WTC11 (cell line): Measurements from ENCODE around the gene SLC7A8. TPM values are rescaled to one million over a fixed set of nuclear protein-coding genes. Genes with fewer than 3 reads are reported as not detected.

Experiments used
- ATAC-seq: fragments of 200-7000 bp; cut with Tn5 transposase; 2 replicates; pipeline ENCODE4 v1.10.0; 2021; ENCODE audit warnings: mild to moderate bottlenecking, moderate library complexity
- CTCF ChIA-PET: fragments of 300-600 bp; sonication (Branson Sonifier 250); formaldehyde crosslinking; loops from one replicate; lab custom pipeline; 2021; ENCODE audit warnings: antibody characterized with exemption; lab: Charles Lee
- POLR2A ChIA-PET: fragments of 350-600 bp; sonication (Branson Sonifier 250); formaldehyde crosslinking; loops from one replicate; lab custom pipeline; 2021; ENCODE audit warnings: antibody characterized with exemption; lab: Charles Lee
- DNase-seq: peaks from one replicate; pipeline ENCODE4 v3.0.0; 2021; ENCODE audit warnings: low spot score
- H3K27ac Mint-ChIP-seq: 2 replicates; pipeline ENCODE4 v1.8.0; 2021; ENCODE audit warnings: mixed read lengths
- H3K27me3 Mint-ChIP-seq: 2 replicates; pipeline ENCODE4 v1.8.0; 2021; ENCODE audit warnings: low read depth, mild to moderate bottlenecking, moderate library complexity, mixed read lengths
- H3K36me3 Mint-ChIP-seq: 2 replicates; pipeline ENCODE4 v1.8.0; 2021; ENCODE audit warnings: mixed read lengths
- H3K4me1 Mint-ChIP-seq: 2 replicates; pipeline ENCODE4 v1.8.0; 2022; ENCODE audit warnings: mixed read lengths
- H3K4me3 Mint-ChIP-seq: 2 replicates; pipeline ENCODE4 v1.8.0; 2021; ENCODE audit warnings: mild to moderate bottlenecking, moderate library complexity, mixed read lengths
- H3K9me3 Mint-ChIP-seq: 2 replicates; pipeline ENCODE4 v1.8.0; 2021; ENCODE audit warnings: mixed read lengths
- CREB1 ChIP-seq: sonication (generic); formaldehyde crosslinking; IDR thresholded peaks from 2 replicates; pipeline ENCODE4 v1.8.0; 2023; ENCODE audit warnings: mild to moderate bottlenecking, missing genetic modification reagents
- CREM ChIP-seq: sonication (generic); formaldehyde crosslinking; IDR thresholded peaks from 2 replicates; pipeline ENCODE4 v1.8.1; 2022; ENCODE audit warnings: mild to moderate bottlenecking, missing genetic modification reagents, moderate library complexity
- FOXK1 ChIP-seq: sonication (generic); formaldehyde crosslinking; IDR thresholded peaks from 2 replicates; pipeline ENCODE4 v1.8.0; 2022; ENCODE audit warnings: mild to moderate bottlenecking, moderate library complexity, missing genetic modification reagents
- NFYB ChIP-seq: sonication (generic); formaldehyde crosslinking; conservative IDR thresholded peaks from 2 replicates; pipeline ENCODE4 v1.8.0; 2022; ENCODE audit warnings: low read depth, missing genetic modification reagents
- NR1H2 ChIP-seq: sonication (generic); formaldehyde crosslinking; IDR thresholded peaks from 2 replicates; pipeline ENCODE4 v1.9.0; 2021; ENCODE audit warnings: mild to moderate bottlenecking, moderate library complexity, missing genetic modification reagents
- RELA ChIP-seq: sonication (generic); formaldehyde crosslinking; IDR thresholded peaks from 2 replicates; pipeline ENCODE4 v1.8.1; 2022; ENCODE audit warnings: missing genetic modification reagents, mild to moderate bottlenecking, borderline replicate concordance
- TP53 ChIP-seq: sonication (generic); formaldehyde crosslinking; IDR thresholded peaks from 2 replicates; pipeline ENCODE4 v1.8.1; 2023; ENCODE audit warnings: mild to moderate bottlenecking, missing genetic modification reagents
- ZBTB21 ChIP-seq: sonication (generic); formaldehyde crosslinking; IDR thresholded peaks from 2 replicates; pipeline ENCODE4 v1.8.1; 2023; ENCODE audit warnings: mild to moderate bottlenecking, missing genetic modification reagents, borderline replicate concordance
- ZNF416 ChIP-seq: fragments of 250-450 bp; sonication (Bioruptor Pico); IDR thresholded peaks from 2 replicates; pipeline ENCODE4 v1.9.0; 2021; ENCODE audit warnings: mild to moderate bottlenecking, inconsistent platforms
- ZNF423 ChIP-seq: fragments of 250-450 bp; sonication (Bioruptor Pico); IDR thresholded peaks from 2 replicates; pipeline ENCODE4 v2.1.2; 2022; ENCODE audit warnings: mild to moderate bottlenecking, moderate library complexity
- total RNA-seq: library from RNA; stranded (reverse); gene quantifications from 3 replicates; pipeline ENCODE4 v1.2.3, GENCODE V29; 2021
- TF ChIP-seq, protein P1 (sequence below): fragments of 250-450 bp; sonication (Bioruptor Pico); IDR thresholded peaks from 2 replicates; pipeline ENCODE4 v1.9.0; 2021; ENCODE audit warnings: mild to moderate bottlenecking, borderline replicate concordance
- TF ChIP-seq, protein P2 (sequence below): fragments of 250-450 bp; sonication (Bioruptor Pico); IDR thresholded peaks from 2 replicates; pipeline ENCODE4 v1.9.0; 2021; ENCODE audit warnings: mild to moderate bottlenecking
- TF ChIP-seq, protein P3 (sequence below): fragments of 250-450 bp; sonication (Bioruptor Pico); conservative IDR thresholded peaks from 2 replicates; pipeline ENCODE4 v1.9.0; 2021; ENCODE audit warnings: mild to moderate bottlenecking
- TF ChIP-seq, protein P4 (sequence below): sonication (generic); formaldehyde crosslinking; IDR thresholded peaks from 2 replicates; pipeline ENCODE4 v1.8.1; 2023; ENCODE audit warnings: mild to moderate bottlenecking, missing genetic modification reagents, moderate library complexity
- TF ChIP-seq, protein P5 (sequence below): sonication (generic); formaldehyde crosslinking; IDR thresholded peaks from 2 replicates; pipeline ENCODE4 v1.8.1; 2022; ENCODE audit warnings: low read depth, mild to moderate bottlenecking, moderate library complexity, missing genetic modification reagents, borderline replicate concordance
- TF ChIP-seq, protein P6 (sequence below): sonication (generic); formaldehyde crosslinking; IDR thresholded peaks from 2 replicates; pipeline ENCODE4 v1.8.1; 2023; ENCODE audit warnings: mild to moderate bottlenecking, missing genetic modification reagents
- TF ChIP-seq, protein P7 (sequence below): sonication (generic); formaldehyde crosslinking; IDR thresholded peaks from 2 replicates; pipeline ENCODE4 v1.8.0; 2022; ENCODE audit warnings: mild to moderate bottlenecking, missing genetic modification reagents

SLC7A8 gene
- total RNA-seq, 1 experiment from 2014 or later, result 207 TPM

DNA sequence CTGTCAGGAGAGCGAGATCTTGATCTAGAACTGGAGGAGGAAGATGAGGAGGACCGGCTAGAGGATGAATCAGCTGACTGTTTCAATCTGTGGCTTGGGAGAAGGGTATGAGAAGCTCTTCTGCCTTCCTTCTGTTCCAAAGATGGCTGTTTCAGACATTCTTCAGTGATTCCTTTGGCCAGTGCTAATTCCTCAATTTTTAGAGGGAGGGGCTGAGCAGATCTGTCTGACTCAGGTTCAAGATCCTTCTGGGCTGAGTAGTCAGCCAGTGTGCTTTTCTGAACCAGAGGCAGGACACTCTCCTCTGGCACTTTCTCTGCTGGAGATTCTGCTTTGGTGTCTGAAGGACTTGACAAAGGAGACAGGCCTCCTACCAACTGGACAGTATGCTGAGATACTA lies 103.7 kb downstream of the SLC7A8 start (continued):
- TF ChIP-seq, protein P1, sequence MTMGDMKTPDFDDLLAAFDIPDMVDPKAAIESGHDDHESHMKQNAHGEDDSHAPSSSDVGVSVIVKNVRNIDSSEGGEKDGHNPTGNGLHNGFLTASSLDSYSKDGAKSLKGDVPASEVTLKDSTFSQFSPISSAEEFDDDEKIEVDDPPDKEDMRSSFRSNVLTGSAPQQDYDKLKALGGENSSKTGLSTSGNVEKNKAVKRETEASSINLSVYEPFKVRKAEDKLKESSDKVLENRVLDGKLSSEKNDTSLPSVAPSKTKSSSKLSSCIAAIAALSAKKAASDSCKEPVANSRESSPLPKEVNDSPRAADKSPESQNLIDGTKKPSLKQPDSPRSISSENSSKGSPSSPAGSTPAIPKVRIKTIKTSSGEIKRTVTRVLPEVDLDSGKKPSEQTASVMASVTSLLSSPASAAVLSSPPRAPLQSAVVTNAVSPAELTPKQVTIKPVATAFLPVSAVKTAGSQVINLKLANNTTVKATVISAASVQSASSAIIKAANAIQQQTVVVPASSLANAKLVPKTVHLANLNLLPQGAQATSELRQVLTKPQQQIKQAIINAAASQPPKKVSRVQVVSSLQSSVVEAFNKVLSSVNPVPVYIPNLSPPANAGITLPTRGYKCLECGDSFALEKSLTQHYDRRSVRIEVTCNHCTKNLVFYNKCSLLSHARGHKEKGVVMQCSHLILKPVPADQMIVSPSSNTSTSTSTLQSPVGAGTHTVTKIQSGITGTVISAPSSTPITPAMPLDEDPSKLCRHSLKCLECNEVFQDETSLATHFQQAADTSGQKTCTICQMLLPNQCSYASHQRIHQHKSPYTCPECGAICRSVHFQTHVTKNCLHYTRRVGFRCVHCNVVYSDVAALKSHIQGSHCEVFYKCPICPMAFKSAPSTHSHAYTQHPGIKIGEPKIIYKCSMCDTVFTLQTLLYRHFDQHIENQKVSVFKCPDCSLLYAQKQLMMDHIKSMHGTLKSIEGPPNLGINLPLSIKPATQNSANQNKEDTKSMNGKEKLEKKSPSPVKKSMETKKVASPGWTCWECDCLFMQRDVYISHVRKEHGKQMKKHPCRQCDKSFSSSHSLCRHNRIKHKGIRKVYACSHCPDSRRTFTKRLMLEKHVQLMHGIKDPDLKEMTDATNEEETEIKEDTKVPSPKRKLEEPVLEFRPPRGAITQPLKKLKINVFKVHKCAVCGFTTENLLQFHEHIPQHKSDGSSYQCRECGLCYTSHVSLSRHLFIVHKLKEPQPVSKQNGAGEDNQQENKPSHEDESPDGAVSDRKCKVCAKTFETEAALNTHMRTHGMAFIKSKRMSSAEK (CRISPR knock-in tag), result no peak
- no peak for TF ChIP-seq FOXK1 (CRISPR knock-in tag)

DNA sequence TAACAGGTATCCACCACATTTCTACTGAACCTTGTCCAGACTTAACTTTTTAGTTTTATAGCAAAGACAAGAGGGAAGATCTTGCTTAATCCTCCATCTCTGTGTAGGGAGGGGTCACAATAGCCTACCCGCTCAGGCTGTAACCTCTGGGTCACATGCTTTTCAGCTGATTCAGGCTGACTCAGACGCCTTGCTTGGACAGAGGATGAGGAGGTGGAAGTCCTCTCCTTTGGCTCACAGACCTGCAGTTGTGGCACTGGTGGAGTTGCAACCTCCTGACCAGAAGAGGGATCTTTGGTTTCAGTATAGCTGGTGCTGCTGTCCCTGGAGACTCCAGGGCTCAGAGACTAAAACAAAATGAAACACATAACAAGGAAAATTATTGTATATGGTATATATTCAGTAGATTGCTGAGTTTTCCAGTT lies 104.8 kb downstream of the SLC7A8 start:
- Mint-ChIP-seq H3K4me1 (no peaks in the 10 kb centered on the region), H3K27ac (no peak overlapping the region), H3K9me3 (no peaks in the 10 kb centered on the region), H3K4me3 (no peak overlapping the region), H3K27me3 (no peaks in the 10 kb centered on the region), H3K36me3 (peaks cover 83% of the 10 kb centered on the region)
- DNase-seq (no peak), ATAC-seq (no peak)
- ChIA-PET CTCF (interaction anchor here (2.9 kb wide), 1 partner anchor 10 kb away, joined by 52 read pairs; no protein-coding TSS in a partner anchor), POLR2A (interaction anchor here (0.5 to 2.1 kb wide), 2 partner anchors 16 to 169 kb away, joined by 3 to 7 read pairs; partner anchors contain the start of genes ACIN1 and C14orf119)
- TF ChIP-seq CREM (CRISPR knock-in tag) (no peak), ZNF416 (CRISPR knock-in tag) (no peak), CREB1 (CRISPR knock-in tag) (no peak), ZBTB21 (CRISPR knock-in tag) (no peak), NFYB (no peak), TP53 (CRISPR knock-in tag) (no peak), RELA (CRISPR knock-in tag) (no peak), ZNF423 (CRISPR knock-in tag) (no peak), NR1H2 (CRISPR knock-in tag) (no peak)
- TF ChIP-seq, protein P2, sequence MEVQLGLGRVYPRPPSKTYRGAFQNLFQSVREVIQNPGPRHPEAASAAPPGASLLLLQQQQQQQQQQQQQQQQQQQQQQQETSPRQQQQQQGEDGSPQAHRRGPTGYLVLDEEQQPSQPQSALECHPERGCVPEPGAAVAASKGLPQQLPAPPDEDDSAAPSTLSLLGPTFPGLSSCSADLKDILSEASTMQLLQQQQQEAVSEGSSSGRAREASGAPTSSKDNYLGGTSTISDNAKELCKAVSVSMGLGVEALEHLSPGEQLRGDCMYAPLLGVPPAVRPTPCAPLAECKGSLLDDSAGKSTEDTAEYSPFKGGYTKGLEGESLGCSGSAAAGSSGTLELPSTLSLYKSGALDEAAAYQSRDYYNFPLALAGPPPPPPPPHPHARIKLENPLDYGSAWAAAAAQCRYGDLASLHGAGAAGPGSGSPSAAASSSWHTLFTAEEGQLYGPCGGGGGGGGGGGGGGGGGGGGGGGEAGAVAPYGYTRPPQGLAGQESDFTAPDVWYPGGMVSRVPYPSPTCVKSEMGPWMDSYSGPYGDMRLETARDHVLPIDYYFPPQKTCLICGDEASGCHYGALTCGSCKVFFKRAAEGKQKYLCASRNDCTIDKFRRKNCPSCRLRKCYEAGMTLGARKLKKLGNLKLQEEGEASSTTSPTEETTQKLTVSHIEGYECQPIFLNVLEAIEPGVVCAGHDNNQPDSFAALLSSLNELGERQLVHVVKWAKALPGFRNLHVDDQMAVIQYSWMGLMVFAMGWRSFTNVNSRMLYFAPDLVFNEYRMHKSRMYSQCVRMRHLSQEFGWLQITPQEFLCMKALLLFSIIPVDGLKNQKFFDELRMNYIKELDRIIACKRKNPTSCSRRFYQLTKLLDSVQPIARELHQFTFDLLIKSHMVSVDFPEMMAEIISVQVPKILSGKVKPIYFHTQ (CRISPR knock-in tag), result no peak
- TF ChIP-seq, protein P3, sequence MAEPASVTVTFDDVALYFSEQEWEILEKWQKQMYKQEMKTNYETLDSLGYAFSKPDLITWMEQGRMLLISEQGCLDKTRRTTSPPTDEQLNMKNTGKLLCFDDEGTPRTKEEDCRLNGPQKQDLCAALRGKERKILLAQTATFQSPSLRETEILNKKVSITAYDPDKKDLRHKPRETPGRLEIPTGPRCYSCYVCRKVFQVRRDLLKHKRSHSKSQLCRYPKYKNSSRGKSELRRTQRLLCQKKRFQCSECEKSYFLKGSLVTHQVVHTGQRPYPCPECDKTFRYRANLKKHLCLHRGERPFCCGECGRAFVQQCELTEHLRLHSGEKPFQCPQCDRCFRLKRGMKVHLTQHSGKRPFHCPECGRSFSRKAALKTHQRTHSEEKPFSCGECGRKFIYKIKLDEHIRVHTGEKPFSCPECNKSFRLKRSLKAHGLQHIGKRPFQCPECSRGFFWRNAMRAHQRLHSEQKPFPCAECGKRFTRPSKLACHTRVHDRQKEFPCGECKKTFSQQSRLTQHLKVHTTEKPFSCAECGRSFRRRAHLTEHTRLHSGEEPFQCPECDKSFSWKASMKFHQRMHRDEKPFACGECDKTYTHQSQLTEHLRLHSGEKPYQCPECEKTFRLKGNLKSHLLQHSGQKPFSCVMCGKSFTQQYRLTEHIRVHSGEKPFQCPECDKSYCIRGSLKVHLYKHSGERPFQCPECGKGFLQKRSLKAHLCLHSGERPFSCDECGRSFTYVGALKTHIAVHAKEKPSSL, result no peak
- TF ChIP-seq, protein P4, sequence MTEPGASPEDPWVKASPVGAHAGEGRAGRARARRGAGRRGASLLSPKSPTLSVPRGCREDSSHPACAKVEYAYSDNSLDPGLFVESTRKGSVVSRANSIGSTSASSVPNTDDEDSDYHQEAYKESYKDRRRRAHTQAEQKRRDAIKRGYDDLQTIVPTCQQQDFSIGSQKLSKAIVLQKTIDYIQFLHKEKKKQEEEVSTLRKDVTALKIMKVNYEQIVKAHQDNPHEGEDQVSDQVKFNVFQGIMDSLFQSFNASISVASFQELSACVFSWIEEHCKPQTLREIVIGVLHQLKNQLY (CRISPR knock-in tag), result no peak
- TF ChIP-seq, protein P5, sequence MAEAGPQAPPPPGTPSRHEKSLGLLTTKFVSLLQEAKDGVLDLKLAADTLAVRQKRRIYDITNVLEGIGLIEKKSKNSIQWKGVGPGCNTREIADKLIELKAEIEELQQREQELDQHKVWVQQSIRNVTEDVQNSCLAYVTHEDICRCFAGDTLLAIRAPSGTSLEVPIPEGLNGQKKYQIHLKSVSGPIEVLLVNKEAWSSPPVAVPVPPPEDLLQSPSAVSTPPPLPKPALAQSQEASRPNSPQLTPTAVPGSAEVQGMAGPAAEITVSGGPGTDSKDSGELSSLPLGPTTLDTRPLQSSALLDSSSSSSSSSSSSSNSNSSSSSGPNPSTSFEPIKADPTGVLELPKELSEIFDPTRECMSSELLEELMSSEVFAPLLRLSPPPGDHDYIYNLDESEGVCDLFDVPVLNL (CRISPR knock-in tag), result no peak
- TF ChIP-seq, protein P6, sequence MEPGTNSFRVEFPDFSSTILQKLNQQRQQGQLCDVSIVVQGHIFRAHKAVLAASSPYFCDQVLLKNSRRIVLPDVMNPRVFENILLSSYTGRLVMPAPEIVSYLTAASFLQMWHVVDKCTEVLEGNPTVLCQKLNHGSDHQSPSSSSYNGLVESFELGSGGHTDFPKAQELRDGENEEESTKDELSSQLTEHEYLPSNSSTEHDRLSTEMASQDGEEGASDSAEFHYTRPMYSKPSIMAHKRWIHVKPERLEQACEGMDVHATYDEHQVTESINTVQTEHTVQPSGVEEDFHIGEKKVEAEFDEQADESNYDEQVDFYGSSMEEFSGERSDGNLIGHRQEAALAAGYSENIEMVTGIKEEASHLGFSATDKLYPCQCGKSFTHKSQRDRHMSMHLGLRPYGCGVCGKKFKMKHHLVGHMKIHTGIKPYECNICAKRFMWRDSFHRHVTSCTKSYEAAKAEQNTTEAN, result no peak
- TF ChIP-seq, protein P7, sequence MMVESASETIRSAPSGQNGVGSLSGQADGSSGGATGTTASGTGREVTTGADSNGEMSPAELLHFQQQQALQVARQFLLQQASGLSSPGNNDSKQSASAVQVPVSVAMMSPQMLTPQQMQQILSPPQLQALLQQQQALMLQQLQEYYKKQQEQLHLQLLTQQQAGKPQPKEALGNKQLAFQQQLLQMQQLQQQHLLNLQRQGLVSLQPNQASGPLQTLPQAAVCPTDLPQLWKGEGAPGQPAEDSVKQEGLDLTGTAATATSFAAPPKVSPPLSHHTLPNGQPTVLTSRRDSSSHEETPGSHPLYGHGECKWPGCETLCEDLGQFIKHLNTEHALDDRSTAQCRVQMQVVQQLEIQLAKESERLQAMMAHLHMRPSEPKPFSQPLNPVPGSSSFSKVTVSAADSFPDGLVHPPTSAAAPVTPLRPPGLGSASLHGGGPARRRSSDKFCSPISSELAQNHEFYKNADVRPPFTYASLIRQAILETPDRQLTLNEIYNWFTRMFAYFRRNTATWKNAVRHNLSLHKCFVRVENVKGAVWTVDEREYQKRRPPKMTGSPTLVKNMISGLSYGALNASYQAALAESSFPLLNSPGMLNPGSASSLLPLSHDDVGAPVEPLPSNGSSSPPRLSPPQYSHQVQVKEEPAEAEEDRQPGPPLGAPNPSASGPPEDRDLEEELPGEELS (CRISPR knock-in tag), result no peak
